ENCODE data around the gene SLC37A3.
"Not testable (repeated sequence)": the region's sequence is repeated elsewhere in the genome, so short reads cannot be mapped to it uniquely, and the experiment has no call there.

SLC37A3 gene

DNA sequence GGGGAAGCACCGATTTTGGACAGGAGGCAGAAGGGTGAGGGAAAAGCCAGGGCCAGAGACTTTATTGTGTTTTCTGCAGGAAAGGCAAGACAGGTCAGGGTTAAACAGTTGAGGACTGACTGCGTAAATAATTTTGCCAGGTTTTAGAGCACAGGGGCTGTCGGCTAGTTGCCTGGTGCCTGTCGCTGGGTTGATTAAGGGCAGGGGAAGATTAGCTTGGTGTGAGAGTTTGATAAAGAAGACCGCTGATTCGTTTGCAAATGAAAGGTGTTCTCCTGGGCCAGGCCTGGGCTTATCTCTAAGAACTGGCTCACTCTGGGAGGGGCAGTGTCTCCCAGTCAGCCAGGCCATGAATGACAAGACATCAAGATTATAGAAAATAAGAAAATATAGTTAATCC is 75.6 kb downstream of the SLC37A3 start:
- H3K4me3 ChIP-seq (ENCODE audit: low read length) = no peak overlapping the region
- DNase-seq (ENCODE audit: low read depth, low spot score) = no peak

DNA sequence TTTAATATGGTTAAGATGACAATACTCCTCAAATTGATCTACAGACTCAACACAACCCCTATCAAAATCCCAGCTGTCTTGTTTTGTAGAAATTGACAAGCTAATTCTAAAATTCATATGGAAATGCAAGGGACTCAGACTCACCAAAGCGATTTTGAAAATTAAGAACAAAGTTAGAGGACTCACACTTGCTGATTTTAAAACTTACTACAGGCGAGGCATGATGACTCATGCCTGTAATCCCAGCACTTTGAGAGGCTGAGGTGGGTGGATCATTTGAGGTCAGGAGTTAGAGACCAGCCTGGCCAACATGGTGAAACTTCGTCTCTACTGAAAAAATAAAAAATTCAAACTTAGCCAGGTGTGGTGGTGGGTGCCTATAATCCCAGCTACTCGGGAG is 78.3 kb downstream of the SLC37A3 start:
- not testable (repeated sequence) for DNase-seq (ENCODE audit: low read depth, low spot score); H3K4me3 ChIP-seq (ENCODE audit: low read length)

DNA sequence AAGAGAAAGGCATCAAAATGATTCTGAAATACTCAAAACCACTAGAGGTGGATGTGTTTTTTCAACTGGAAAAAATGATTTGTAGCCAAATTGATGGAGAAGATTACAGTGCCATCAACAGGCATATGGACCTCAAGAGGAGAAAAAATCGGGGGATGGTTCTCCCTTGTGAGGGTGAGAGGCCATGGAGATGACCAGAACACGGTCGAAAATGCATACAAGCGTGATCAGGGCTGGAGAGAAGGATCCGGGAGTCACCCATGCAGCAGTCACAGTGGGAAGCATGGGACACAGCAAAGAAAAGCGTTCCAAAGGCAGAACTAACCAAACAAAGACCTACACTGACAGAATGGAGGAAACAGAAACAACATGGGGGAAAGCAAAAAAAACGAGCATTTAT is 80.3 kb downstream of the SLC37A3 start:
- H3K4me3 ChIP-seq (ENCODE audit: low read length) = no peak overlapping the region
- no peak for DNase-seq (ENCODE audit: low read depth, low spot score)

DNA sequence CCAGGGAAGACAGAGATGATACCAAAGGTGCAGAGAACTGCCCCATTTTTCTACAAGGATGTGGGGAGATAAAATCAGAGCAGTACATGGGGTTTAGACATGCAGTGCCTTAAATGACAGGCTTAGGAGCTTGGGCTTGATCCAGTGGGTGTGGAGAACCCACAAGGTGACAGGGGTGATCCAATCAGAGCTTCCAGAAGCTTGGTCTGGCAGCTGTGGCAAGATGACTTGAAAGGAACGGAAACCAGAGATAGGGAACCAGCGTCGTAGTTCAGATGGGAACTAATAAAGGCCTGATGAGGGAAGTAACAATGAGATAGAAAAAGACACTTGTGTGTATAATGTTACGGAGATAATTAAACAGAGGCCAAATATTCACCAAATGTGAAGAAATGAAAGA is 80.7 kb downstream of the SLC37A3 start:
- peak; percentile 12 for DNase-seq (ENCODE audit: low read depth, low spot score)
- H3K4me3 ChIP-seq (ENCODE audit: low read length) = no peak overlapping the region

DNA sequence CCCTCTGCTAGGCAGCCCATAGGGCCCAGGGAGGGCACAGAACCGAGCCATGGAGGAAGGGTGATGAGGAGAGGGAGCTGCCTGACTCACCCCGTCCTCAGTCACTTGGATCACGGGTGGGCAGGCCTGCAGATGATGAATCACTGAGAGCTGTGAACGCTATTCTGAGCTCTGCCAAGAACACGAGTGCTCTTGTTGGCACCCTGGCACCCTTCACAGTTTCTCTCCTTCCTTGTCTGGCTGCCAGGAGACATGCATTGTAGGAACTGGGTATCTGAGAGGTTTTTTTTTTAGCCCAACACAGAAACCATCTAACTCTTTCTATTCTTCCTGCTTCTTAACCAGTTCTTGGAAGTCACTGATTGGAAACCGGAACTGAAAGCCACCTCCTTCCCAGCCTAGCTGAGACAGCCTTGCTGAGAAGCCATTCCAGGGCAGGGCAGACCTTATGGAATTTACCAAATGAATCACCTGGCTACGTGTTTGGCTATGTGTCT is 82.1 kb downstream of the SLC37A3 start:
- DNase-seq (ENCODE audit: low read depth, low spot score) = no peak
- no peak overlapping the region for H3K4me3 ChIP-seq (ENCODE audit: low read length)

DNA sequence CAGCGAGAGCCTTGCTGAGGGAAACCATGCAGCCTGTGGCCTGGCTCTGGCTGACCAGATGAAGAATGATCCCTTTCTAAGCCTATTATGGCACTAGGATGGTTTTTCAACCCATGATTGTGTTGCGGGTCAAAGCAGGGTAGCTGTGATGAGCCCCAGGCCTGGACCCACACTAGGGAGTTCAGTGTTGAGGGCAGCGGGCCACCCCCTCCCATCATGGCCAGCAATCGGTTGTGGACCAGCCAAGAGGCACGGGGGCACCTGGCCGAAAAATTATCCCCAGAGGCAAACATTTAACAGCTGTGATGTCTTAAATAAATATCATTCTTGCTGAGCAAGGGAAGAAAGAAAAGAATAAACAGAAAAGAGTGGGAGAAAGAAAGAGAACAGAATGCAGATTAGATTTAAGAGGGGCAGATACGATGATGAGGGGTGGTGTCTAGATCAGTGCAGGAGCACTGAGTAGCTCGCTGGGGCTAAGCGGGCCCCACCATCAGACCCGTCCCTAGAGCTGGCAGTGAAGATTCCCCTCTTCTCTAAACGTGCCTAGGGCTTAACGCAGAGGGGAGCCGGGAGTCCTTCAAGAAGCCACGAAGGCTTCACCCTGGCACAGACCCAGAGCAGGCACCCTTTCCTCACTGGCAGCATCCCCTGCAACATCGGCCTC is 82.7 kb downstream of the SLC37A3 start:
- DNase-seq (ENCODE audit: low read depth, low spot score) = no peak
- H3K4me3 ChIP-seq (ENCODE audit: low read length) = no peak overlapping the region

DNA sequence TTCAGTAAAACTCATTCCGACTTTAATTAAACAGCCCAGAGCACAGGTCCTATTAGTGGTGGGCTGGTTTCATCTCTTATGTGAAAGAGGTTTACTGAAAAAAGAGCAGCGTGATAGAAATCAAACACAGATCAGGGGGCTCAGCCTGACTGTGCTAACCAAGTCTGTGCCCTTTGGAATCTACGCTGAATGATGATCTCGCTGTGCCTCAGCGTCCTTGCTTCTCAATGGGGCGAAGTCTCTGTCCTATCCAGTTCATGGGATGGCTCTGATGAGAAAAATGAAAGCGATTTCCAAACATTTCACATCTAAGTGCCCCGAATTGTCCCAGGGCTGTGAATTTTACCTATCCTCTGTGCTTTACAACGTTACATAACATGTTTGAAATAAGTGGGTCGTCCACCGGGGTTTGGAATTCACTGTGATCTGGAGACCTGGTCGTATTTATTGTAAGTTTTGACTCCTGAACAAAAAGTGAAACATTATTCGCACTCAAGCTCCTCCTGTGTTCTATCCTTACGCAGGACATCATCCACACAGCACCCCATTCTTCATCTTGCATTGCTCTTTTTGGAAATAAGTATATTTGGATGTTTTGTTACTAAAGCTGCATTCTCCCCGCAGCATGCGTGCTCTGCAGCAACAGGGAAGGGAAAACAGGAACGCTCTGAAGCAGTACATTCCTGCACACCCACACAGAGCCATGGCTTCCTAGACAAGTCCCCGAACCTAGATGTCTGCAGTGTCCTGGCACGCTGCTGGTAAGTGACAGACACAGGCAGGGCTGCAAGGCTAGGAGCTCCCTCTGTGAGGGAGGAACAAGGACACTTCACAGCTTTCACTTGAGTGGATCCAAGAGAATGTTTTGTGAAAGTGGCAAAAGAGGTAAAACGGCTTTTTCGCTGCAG is 83.5 kb downstream of the SLC37A3 start:
- no peak for DNase-seq (ENCODE audit: low read depth, low spot score)
- no peak overlapping the region for H3K4me3 ChIP-seq (ENCODE audit: low read length)

DNA sequence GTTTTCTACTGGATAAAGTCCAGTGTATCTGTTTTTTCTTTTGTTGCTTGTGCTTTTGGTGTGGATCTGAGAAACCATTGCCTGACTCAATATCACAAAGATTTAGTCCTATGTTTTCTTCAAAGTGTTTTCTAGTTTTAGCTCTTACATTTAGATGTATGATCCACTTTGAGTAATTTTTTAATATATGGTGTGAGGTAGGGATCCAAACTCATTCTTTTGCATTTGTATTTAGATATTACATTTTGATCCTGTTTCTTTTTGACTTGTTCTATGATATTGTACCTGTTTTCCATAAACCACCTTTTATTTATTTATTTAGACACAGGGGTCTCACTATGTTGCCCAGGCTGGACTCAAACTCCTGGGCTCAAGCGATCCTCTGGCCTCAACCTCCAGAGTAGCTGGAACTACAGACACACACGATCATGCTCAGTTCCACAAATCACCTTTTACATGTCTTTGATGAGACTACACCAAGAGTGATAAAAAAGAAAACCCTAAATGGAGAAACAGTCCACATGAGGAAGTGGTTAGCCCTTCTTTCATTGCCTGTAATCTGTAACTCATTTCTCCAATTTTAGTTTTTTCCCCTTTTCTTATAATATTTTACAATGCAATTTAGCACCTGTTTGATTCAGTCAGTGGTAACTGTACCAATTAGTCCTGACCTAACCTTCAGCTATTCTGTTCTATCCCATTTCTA is 86.0 kb downstream of the SLC37A3 start:
- H3K4me3 ChIP-seq (ENCODE audit: low read length) = no peak overlapping the region
- peak; percentile 10 for DNase-seq (ENCODE audit: low read depth, low spot score)

DNA sequence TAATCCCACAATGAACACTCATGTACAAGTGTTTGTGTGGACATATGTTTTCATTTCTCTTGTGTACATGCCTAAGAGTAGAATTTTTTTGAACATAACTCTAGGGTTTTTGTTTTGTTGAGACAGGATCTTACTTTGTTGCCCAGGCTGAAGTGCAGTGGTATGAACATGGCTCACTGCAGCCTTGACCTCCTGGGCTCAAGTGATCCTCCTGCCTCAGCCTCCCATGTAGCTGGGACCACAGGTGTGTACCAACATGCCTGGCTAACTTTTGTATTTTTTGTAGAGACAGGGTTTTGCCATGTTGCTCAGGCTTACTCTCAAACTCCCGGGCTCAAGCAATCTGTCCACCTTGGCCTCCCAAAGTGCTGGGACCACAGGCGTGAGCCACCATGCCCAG is 87.2 kb downstream of the SLC37A3 start:
- not testable (repeated sequence) for H3K4me3 ChIP-seq (ENCODE audit: low read length); DNase-seq (ENCODE audit: low read depth, low spot score)

DNA sequence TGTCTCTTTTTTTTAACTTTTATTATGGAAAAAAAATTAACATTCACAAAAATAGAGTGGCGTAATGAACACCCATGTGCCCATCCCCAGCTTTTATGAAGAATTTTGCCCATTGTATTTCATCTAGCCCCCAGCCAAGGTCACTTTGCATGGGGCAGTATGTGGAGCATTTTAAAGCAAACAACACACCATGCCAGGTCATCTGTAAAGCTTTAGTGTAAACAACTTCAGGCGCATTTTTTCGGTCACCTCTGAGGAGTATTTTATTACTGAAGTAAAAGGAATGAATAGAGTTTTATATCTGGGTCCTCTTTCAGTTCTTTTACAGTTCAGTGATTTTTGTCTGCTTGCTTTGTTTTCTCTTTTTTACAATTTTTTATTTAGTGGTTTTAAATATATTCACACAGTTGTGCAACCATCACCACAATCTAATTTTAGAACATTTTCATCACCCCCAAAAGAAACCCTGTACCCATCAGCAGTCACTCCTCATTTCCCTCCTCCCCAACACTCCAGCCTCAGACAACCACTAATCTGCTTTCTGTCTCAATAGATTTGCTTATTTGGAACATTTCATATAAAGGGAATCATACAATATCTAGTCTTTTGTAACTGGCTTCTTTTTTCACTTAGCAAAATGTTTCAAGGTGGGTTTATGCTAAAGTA is 87.9 kb downstream of the SLC37A3 start:
- DNase-seq (ENCODE audit: low read depth, low spot score) = no peak
- H3K4me3 ChIP-seq (ENCODE audit: low read length) = no peak overlapping the region

DNA sequence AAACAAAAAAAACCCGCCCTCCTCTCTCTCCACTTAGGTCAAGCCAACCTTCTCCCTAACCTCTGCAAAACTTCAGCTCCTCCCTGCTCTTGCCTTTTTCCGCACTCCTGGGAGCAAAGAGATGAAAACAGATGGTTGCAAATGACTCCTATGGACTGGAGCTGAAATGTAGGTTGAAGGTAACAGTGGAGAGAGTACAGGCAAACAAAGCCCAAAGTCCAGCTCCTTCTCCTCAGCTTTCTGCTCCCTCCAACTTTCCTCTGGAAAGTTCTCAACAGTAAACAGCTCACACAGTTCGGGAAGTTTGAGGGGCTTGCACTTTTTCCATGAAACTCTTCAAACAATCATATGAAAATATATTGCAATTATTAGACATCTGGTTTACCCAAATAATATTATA is 90.3 kb downstream of the SLC37A3 start:
- no peak for DNase-seq (ENCODE audit: low read depth, low spot score)
- H3K4me3 ChIP-seq (ENCODE audit: low read length) = no peak overlapping the region

DNA sequence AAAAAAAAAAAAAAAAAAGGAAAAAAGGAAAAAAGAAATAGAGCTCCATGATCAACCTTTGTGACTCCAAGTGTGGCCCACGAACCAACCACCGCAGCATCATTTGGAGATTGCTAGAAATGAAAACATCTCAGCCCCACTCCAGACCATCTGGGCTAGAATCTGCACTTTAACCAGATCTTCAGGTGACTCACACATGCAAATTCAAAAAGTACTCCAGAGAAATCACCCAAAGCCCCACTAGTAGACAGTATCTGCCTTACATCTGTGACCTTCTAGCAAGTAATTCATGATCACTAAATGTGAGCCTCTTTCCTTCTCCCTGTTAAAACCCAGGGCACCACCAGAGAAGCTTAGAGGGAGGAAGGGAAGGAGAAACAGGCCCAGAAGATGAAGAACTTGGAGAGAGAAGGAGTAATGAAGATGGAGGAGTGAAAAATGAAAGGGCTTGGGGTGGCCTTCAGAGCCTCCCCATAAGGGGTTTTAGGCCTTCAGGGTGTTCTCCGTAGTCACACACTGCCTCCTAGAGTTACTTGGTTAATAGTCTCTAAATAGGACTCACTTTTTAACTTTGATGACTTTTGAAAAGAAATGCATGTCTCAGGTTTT is 94.0 kb downstream of the SLC37A3 start:
- no peak overlapping the region for H3K4me3 ChIP-seq (ENCODE audit: low read length)
- DNase-seq (ENCODE audit: low read depth, low spot score) = peak; percentile 36

DNA sequence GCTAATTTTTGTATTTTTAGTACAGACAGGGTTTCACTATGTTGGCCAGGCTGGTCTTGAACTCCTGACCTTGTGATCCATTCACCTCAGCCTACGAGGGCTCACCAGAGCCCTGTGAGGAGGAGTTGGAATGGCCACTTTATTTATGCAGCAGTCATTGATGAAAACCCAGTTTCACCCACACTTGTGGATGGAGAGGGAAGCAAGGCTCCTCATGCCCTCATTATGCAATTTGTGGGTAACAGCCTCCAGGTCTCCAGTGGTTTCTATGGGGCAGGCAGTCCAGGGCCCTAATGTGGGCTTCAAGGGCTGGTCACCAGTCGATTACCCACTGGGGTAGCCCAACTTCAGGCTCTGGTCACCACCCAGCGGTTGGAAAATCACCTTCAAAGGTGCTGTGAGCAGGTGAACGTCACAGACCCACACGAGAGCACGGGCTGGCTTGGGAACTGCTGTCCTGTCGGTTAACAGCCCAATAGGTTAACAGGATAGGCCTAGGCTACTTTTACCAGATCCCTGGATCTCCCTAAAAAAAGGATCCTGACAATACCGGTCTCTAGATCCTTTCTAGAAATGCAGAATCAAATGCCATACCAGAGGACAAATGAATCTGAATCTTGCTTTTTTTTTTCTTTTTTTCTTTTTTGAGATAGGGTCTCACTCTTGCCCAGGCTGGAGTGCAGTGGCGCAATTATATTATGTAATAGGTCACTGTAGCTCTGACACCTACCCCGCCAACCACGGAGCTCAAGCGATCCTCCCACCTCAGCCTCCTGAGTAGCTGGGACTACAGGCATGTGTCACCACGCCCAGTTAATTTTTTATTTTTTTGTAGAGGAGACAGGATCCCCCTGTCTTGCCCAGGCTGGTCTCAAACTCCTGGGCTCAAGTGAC is 97.8 kb downstream of the SLC37A3 start:
- no peak overlapping the region for H3K4me3 ChIP-seq (ENCODE audit: low read length)
- no peak for DNase-seq (ENCODE audit: low read depth, low spot score)

DNA sequence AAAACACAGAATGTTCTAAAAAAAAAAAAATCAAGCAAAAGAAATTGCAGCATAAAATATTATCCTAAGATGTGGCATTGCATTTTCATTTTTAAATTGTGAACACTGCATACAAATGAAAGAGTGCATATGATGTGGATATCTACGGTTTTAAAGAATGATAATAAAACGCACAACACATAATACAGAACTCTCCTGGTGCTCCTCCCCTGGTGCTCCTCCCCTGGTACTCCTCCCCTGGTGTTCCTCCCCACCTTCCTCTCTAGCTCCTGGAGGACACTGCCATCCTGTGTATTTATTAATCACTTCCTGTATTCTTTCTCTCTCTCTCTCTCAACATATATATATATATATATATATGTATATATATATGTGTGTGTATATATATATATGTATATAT is 100.1 kb downstream of the SLC37A3 start:
- no peak for DNase-seq (ENCODE audit: low read depth, low spot score)

DNA sequence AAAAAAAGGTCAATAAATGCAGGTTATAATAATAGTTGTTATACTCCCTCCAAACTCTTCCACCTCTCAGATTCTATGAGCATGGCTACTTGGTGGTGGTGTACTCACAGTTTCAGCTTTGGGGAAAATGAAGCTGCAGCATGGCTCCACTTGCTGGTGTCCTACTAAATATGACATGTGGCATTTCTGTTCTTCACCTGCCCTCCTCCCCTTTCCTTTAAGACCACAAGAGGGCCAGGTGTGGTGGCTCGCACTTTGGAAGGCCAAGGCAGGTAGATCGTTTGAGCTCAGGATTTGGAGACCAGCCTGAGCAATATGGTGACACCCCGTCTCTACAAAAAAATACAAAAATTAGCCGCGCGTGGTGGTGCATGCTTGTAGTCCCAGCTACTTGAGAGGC is 101.1 kb downstream of the SLC37A3 start:
- DNase-seq (ENCODE audit: low read depth, low spot score) = no peak
- H3K4me3 ChIP-seq (ENCODE audit: low read length) = no peak overlapping the region

More for the DNA sequence above, 100.1 kb downstream of the SLC37A3 start:
- H3K4me3 ChIP-seq (ENCODE audit: low read length) = no peak overlapping the region

DNA sequence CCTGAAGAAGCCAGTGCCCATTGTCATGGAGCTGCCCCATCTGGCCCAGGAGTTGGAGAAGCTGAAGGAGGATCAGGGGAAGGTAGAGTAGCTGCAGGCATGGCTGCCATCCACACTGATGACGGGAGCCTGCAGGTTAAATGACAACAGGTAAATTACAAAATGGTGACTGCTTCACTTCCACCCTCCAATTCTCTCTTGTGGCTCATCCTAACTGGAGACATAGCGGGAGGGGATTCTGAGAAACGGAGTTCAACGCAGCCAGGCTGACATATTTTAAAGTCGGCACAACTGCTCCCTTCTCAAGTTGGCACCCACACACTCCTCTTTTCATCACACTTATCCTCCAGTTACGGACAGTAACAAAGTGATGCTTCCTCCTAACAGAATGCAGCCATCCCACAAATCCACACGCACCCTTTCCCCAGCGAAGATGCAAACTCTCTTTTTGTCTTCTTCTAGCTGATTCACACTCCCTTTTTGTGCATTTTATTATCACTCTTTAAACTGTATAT is 103.0 kb downstream of the SLC37A3 start:
- no peak overlapping the region for H3K4me3 ChIP-seq (ENCODE audit: low read length)
- DNase-seq (ENCODE audit: low read depth, low spot score) = no peak

DNA sequence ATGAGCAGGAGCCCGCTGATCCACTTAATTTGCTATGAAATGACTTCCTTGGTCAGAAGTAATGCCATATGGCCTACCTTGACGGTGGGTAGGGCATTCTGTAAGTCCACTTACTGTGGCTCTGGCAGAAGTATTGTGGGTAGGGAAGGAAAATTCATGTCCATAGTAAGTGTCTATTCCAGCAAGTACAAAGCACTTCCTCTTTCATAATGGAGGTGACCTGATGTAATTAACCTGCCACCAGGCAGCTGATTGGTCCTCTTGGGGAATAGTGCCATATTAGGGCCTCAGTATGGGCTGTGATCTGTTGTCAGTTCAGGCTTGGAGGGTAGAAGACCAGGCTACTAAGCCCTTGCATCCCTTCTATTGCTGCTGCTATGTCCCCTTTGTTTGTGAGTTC is 103.9 kb downstream of the SLC37A3 start:
- no peak for DNase-seq (ENCODE audit: low read depth, low spot score)
- H3K4me3 ChIP-seq (ENCODE audit: low read length) = no peak overlapping the region

DNA sequence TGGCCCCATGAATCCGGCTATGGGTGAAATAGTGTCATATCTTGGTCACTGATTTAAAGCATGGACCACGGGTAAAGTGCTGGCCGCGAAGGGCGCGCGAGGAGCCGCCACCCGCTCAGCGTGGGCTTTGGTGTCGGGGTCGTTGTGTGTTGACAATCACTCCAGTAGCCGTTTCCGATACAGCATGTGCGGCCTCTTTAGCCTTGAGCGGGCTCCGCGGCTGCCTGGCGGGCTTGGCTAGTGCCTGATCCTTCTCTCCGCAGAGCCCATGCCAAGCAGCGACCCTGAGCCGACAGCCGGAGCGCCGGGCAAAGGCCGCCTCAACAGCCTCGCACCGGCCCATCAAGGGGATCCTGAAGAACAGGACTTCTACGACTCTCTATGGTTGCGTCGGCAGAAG is 105.9 kb downstream of the SLC37A3 start:
- no peak for DNase-seq (ENCODE audit: low read depth, low spot score)

More for the DNA sequence above, 105.9 kb downstream of the SLC37A3 start:
- no peak overlapping the region for H3K4me3 ChIP-seq (ENCODE audit: low read length)
